HepG2 (cell line): ENCODE results near the gene RPS6KA2. TPM values are rescaled to one million over a fixed set of nuclear protein-coding genes. Genes with fewer than 3 reads are reported as not detected.

Experiments
- ATRX ChIP-seq: sonication (generic); formaldehyde crosslinking; IDR thresholded peaks from 2 replicates; pipeline ENCODE4 v1.4.0; 2020; ENCODE audit warnings: missing genetic modification reagents, borderline replicate concordance
- BORCS8-MEF2B ChIP-seq: sonication (generic); formaldehyde crosslinking; IDR thresholded peaks from 2 replicates; pipeline ENCODE4 v1.8.0; 2022; ENCODE audit warnings: mild to moderate bottlenecking, missing genetic modification reagents
- CHCHD3 ChIP-seq: sonication (generic); formaldehyde crosslinking; IDR thresholded peaks from 2 replicates; pipeline ENCODE4 v1.8.0; 2022; ENCODE audit warnings: mild to moderate bottlenecking, missing genetic modification reagents, moderate library complexity
- NFE2L1 ChIP-seq: sonication (generic); formaldehyde crosslinking; IDR thresholded peaks from 2 replicates; pipeline ENCODE4 v1.4.0; 2020; ENCODE audit warnings: missing genetic modification reagents, mild to moderate bottlenecking, borderline replicate concordance
- RBM39 ChIP-seq: fragments of 200-400 bp; formaldehyde crosslinking; IDR thresholded peaks from one replicate; pipeline ENCODE4 v1.6.1; 2018; ENCODE audit warnings: antibody characterized with exemption, mild to moderate bottlenecking, low read depth, low read length; ENCODE audit not compliant: poor library complexity, severe bottlenecking
- TBX3 ChIP-seq: fragments of 450-650 bp; IDR thresholded peaks from 2 replicates; pipeline ENCODE4 v1.6.1; 2017; ENCODE audit warnings: antibody characterized with exemption, mild to moderate bottlenecking, inconsistent platforms, borderline replicate concordance
- XBP1 ChIP-seq: sonication (generic); formaldehyde crosslinking; IDR thresholded peaks from 2 replicates; pipeline ENCODE4 v1.5.0; 2020; ENCODE audit warnings: missing genetic modification reagents
- ZMYM3 ChIP-seq: sonication (generic); formaldehyde crosslinking; IDR thresholded peaks from 2 replicates; pipeline ENCODE4 v1.5.1; 2020; ENCODE audit warnings: mild to moderate bottlenecking, missing genetic modification reagents
- ZNF274 ChIP-seq: sonication (generic); formaldehyde crosslinking; IDR thresholded peaks from 2 replicates; pipeline ENCODE4 v1.5.1; 2020; ENCODE audit warnings: mild to moderate bottlenecking, missing genetic modification reagents
- ZNF33B ChIP-seq: sonication (generic); formaldehyde crosslinking; IDR thresholded peaks from 2 replicates; pipeline ENCODE4 v1.5.1; 2020; ENCODE audit warnings: mild to moderate bottlenecking, missing genetic modification reagents
- ZNF432 ChIP-seq: sonication (generic); formaldehyde crosslinking; IDR thresholded peaks from 2 replicates; pipeline ENCODE4 v1.5.0; 2020; ENCODE audit warnings: missing genetic modification reagents, mild to moderate bottlenecking, borderline replicate concordance
- ZNF564 ChIP-seq: sonication (generic); formaldehyde crosslinking; IDR thresholded peaks from 2 replicates; pipeline ENCODE4 v1.8.1; 2023; ENCODE audit warnings: mild to moderate bottlenecking, missing genetic modification reagents
- polyA plus RNA-seq, 8 experiments: library from polyadenylated mRNA; depleted of rRNA in 3 of 8; stranded (reverse) in 7 of 8; unstranded in 1 of 8; fragments of >200 nt; fragmentation: Illumina TruSeq in 4 of 8; extraction: Trizol in 4 of 8; gene quantifications; 2 replicates each; pipeline versions ENCODE4 v1.2.1 to v1.2.3, GENCODE V29; 2011 to 2016; ENCODE audit warnings: low read depth in 4 of 8, missing spikeins in 1 of 8, mixed read lengths in 1 of 8; ENCODE audit not compliant: insufficient read depth in 1 of 8
- total RNA-seq, 5 experiments: library from RNA; depleted of rRNA; stranded (reverse); fragments of >200 nt; fragmentation: Illumina TruSeq; extraction: Trizol; gene quantifications; 2 replicates each; pipeline ENCODE4 v1.2.3, GENCODE V29; 2016; ENCODE audit warnings: low read depth in 1 of 5
- TF ChIP-seq, protein P1 (sequence below): sonication (generic); formaldehyde crosslinking; IDR thresholded peaks from 2 replicates; pipeline ENCODE4 v1.4.0; 2020; ENCODE audit warnings: missing genetic modification reagents
- TF ChIP-seq, protein P2 (sequence below): sonication (generic); formaldehyde crosslinking; IDR thresholded peaks from 2 replicates; pipeline ENCODE4 v1.4.0; 2020; ENCODE audit warnings: missing genetic modification reagents, borderline replicate concordance
- TF ChIP-seq, protein P3 (sequence below): sonication (generic); formaldehyde crosslinking; IDR thresholded peaks from 2 replicates; pipeline ENCODE4 v1.4.0; 2020; ENCODE audit warnings: missing genetic modification reagents

The RPS6KA2 gene
- total and polyA plus RNA-seq, 2 of the 13 experiments (the other 11 are each of a cell fraction or from before 2014, with no cell fraction given), result 0.22 to 0.38 TPM

DNA sequence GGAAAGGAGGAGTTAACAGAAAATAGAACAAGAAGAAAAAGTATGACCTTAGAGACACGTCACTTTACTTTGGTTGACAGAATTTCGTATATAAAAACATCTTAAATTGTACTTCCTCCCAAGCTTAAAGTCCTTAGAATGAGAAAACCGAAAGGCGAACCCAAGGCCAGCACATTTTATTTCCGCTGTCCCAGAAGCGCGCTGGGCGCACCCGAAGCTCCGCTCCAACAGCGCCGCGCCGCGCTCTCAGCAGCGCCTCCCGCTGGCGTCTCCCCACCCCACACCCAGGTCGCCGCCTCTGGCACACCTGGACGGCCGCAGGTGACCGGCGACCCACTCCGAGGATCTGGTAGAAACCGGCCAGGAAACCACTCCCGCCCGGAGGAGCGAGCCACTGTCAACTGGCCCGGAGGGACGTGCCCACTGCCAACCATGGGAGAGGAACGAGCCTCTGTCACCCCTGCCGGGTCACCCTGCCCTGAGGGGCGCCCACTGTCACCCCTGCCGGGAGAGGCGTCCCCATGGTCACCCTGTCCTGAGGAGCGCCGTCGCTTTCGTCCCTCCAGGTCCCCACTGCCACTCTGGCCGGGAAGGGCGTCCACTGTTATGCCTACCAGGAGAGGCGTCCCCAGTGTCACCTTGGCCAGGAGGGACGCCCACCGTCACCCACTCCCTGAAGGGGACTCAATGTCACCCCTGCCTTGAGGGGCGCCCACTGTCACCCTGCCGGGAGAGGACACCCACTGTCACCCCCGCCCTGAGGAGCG lies 245.1 kb downstream of the RPS6KA2 start (continued):
- no peak for TF ChIP-seq ATRX (CRISPR knock-in tag)
- no peak for TF ChIP-seq ZNF432 (CRISPR knock-in tag)
- TF ChIP-seq ZNF33B (CRISPR knock-in tag), result 0 out of 2 replicates have a peak, but pooled peaks have one; percentile 18
- peak; percentile 83; the same call in 1 of the 2 replicates for TF ChIP-seq ZNF564 (CRISPR knock-in tag)
- TF ChIP-seq XBP1 (CRISPR knock-in tag), result 0 out of 2 replicates have a peak, but pooled peaks have one; percentile 26
- TF ChIP-seq, protein P1, sequence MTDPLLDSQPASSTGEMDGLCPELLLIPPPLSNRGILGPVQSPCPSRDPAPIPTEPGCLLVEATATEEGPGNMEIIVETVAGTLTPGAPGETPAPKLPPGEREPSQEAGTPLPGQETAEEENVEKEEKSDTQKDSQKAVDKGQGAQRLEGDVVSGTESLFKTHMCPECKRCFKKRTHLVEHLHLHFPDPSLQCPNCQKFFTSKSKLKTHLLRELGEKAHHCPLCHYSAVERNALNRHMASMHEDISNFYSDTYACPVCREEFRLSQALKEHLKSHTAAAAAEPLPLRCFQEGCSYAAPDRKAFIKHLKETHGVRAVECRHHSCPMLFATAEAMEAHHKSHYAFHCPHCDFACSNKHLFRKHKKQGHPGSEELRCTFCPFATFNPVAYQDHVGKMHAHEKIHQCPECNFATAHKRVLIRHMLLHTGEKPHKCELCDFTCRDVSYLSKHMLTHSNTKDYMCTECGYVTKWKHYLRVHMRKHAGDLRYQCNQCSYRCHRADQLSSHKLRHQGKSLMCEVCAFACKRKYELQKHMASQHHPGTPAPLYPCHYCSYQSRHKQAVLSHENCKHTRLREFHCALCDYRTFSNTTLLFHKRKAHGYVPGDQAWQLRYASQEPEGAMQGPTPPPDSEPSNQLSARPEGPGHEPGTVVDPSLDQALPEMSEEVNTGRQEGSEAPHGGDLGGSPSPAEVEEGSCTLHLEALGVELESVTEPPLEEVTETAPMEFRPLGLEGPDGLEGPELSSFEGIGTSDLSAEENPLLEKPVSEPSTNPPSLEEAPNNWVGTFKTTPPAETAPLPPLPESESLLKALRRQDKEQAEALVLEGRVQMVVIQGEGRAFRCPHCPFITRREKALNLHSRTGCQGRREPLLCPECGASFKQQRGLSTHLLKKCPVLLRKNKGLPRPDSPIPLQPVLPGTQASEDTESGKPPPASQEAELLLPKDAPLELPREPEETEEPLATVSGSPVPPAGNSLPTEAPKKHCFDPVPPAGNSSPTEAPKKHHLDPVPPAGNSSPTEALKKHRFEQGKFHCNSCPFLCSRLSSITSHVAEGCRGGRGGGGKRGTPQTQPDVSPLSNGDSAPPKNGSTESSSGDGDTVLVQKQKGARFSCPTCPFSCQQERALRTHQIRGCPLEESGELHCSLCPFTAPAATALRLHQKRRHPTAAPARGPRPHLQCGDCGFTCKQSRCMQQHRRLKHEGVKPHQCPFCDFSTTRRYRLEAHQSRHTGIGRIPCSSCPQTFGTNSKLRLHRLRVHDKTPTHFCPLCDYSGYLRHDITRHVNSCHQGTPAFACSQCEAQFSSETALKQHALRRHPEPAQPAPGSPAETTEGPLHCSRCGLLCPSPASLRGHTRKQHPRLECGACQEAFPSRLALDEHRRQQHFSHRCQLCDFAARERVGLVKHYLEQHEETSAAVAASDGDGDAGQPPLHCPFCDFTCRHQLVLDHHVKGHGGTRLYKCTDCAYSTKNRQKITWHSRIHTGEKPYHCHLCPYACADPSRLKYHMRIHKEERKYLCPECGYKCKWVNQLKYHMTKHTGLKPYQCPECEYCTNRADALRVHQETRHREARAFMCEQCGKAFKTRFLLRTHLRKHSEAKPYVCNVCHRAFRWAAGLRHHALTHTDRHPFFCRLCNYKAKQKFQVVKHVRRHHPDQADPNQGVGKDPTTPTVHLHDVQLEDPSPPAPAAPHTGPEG, result peak; percentile 67; the same call in 1 of the 2 replicates
- TF ChIP-seq TBX3, result no peak
- no peak for TF ChIP-seq CHCHD3
- TF ChIP-seq, protein P2, sequence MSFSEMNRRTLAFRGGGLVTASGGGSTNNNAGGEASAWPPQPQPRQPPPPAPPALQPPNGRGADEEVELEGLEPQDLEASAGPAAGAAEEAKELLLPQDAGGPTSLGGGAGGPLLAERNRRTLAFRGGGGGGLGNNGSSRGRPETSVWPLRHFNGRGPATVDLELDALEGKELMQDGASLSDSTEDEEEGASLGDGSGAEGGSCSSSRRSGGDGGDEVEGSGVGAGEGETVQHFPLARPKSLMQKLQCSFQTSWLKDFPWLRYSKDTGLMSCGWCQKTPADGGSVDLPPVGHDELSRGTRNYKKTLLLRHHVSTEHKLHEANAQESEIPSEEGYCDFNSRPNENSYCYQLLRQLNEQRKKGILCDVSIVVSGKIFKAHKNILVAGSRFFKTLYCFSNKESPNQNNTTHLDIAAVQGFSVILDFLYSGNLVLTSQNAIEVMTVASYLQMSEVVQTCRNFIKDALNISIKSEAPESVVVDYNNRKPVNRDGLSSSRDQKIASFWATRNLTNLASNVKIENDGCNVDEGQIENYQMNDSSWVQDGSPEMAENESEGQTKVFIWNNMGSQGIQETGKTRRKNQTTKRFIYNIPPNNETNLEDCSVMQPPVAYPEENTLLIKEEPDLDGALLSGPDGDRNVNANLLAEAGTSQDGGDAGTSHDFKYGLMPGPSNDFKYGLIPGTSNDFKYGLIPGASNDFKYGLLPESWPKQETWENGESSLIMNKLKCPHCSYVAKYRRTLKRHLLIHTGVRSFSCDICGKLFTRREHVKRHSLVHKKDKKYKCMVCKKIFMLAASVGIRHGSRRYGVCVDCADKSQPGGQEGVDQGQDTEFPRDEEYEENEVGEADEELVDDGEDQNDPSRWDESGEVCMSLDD (CRISPR knock-in tag), result no peak
- TF ChIP-seq BORCS8-MEF2B, result no peak
- peak; percentile 77 for TF ChIP-seq ZMYM3 (CRISPR knock-in tag)
- TF ChIP-seq NFE2L1 (CRISPR knock-in tag), result peak; percentile 25; the same call in 1 of the 2 replicates
- TF ChIP-seq ZNF274, result peak; percentile 85
- TF ChIP-seq, protein P3, sequence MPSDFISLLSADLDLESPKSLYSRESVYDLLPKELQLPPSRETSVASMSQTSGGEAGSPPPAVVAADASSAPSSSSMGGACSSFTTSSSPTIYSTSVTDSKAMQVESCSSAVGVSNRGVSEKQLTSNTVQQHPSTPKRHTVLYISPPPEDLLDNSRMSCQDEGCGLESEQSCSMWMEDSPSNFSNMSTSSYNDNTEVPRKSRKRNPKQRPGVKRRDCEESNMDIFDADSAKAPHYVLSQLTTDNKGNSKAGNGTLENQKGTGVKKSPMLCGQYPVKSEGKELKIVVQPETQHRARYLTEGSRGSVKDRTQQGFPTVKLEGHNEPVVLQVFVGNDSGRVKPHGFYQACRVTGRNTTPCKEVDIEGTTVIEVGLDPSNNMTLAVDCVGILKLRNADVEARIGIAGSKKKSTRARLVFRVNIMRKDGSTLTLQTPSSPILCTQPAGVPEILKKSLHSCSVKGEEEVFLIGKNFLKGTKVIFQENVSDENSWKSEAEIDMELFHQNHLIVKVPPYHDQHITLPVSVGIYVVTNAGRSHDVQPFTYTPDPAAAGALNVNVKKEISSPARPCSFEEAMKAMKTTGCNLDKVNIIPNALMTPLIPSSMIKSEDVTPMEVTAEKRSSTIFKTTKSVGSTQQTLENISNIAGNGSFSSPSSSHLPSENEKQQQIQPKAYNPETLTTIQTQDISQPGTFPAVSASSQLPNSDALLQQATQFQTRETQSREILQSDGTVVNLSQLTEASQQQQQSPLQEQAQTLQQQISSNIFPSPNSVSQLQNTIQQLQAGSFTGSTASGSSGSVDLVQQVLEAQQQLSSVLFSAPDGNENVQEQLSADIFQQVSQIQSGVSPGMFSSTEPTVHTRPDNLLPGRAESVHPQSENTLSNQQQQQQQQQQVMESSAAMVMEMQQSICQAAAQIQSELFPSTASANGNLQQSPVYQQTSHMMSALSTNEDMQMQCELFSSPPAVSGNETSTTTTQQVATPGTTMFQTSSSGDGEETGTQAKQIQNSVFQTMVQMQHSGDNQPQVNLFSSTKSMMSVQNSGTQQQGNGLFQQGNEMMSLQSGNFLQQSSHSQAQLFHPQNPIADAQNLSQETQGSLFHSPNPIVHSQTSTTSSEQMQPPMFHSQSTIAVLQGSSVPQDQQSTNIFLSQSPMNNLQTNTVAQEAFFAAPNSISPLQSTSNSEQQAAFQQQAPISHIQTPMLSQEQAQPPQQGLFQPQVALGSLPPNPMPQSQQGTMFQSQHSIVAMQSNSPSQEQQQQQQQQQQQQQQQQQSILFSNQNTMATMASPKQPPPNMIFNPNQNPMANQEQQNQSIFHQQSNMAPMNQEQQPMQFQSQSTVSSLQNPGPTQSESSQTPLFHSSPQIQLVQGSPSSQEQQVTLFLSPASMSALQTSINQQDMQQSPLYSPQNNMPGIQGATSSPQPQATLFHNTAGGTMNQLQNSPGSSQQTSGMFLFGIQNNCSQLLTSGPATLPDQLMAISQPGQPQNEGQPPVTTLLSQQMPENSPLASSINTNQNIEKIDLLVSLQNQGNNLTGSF (CRISPR knock-in tag), result no peak
- TF ChIP-seq RBM39, result no peak
